SK-MEL-5 (cell line): Measurements from ENCODE around the gene MRM1. TPM values are rescaled to one million over a fixed set of nuclear protein-coding genes. Genes with fewer than 3 reads are reported as not detected.
A peak's percentile ranks its signal among the peaks of the same experiment; 100 is the strongest.

ENCODE experiments used
- DNase-seq: peaks from one replicate; pipeline ENCODE4 v3.0.0-alpha.2; 2016; ENCODE audit warnings: low read depth, low spot score
- in situ Hi-C: cut with HindIII; loops from 2 replicates; pipeline ENCODE4 v1.10.0; 2016; ENCODE audit warnings: low sequenced_read_pairs, high pct_unique_total_duplicates, low pct_unique_long_range_greater_than_20kb
- total RNA-seq: library from RNA; depleted of rRNA; stranded (reverse); fragments of >200 nt; shearing (Covaris generic); gene quantifications from 2 replicates; pipeline ENCODE4 v1.2.3, GENCODE V29; 2014; rRNA removed

The MRM1 gene
- total RNA-seq, 1 experiment from 2014 or later = 16.3 TPM

- DNase-seq = peak; percentile 27
- in situ Hi-C loops = no loop called here
Observed at GRCh38 chr17:36647636-36648035, 46.3 kb downstream of the MRM1 start.

- in situ Hi-C loops = no loop called here
- DNase-seq = no peak
Observed at GRCh38 chr17:36650096-36650775, 48.9 kb downstream of the MRM1 start.

- DNase-seq = no peak
Observed at GRCh38 chr17:36653374-36653773, 52.0 kb downstream of the MRM1 start.

GRCh38 chr17:36653856-36654255, 52.5 kb downstream of the MRM1 start:
- in situ Hi-C loops = no loop called here
- no peak for DNase-seq

More at GRCh38 chr17:36653374-36653773, 52.0 kb downstream of the MRM1 start:
- in situ Hi-C loops = no loop called here

GRCh38 chr17:36655726-36656125, 54.3 kb downstream of the MRM1 start:
- in situ Hi-C loops = no loop called here
- DNase-seq = no peak

GRCh38 chr17:36657390-36657762, 56.0 kb downstream of the MRM1 start:
- in situ Hi-C loops = no loop called here

GRCh38 chr17:36657763-36658490, 56.5 kb downstream of the MRM1 start:
- in situ Hi-C loops = no loop called here
- no peak for DNase-seq

More at GRCh38 chr17:36657390-36657762, 56.0 kb downstream of the MRM1 start:
- no peak for DNase-seq

Other genes starting within 250 kb of the MRM1 start
- gene TBC1D3H, start 213.1 kb upstream of the MRM1 start, total RNA-seq = not detected in 2 replicates
- gene ZNHIT3, start 114.9 kb upstream of the MRM1 start, total RNA-seq = 54.9 and 56.9 TPM in 2 replicates
- gene MYO19, start 66.7 kb upstream of the MRM1 start, total RNA-seq = 44.7 and 49.0 TPM in 2 replicates
- 15.7 and 16.7 TPM in 2 replicates for gene PIGW, start 66.6 kb upstream of the MRM1 start, total RNA-seq
- gene GGNBP2, start 56.7 kb upstream of the MRM1 start, total RNA-seq = 42.8 and 46.9 TPM in 2 replicates
- gene DHRS11, start 9.7 kb upstream of the MRM1 start, total RNA-seq = 12.9 and 19.1 TPM in 2 replicates